ENCODE measurements around the gene TPPP3. TPM values are rescaled to one million over a fixed set of nuclear protein-coding genes. Genes with fewer than 3 reads are reported as not detected.

The TPPP3 gene
- polyA plus RNA-seq, 3 donors, result 63.1 to 123 (median 78.6) TPM

- Histone ChIP-seq H3K27me3 (ENCODE audit: control insufficient read depth in 2 of 2, insufficient read depth in 2 of 2, low read length in 2 of 2) (peaks cover 1 to 25% of the 10 kb centered on the region in 2 donors), H4K20me1 (ENCODE audit: insufficient read depth, low read length) (peaks cover 6% of the 10 kb centered on the region), H3K36me3 (replicated peaks in 1 of 2; ENCODE audit: control insufficient read depth in 1 of 2, insufficient read depth in 2 of 2, low read length in 2 of 2) (no peaks in the 10 kb centered on the region), H2AFZ (ENCODE audit: insufficient read depth, low read depth, low read length, poor library complexity, severe bottlenecking) (no peak overlapping the region), H3K4me2 (replicated peaks; ENCODE audit: extremely low read depth, low read length, poor library complexity, severe bottlenecking) (no peak overlapping the region), H3K4me1 (ENCODE audit: control insufficient read depth in 1 of 2, insufficient read depth in 2 of 2, low read length in 2 of 2) (no peaks in the 10 kb centered on the region), H3K4me3 (replicated peaks in 1 of 3; ENCODE audit: low read depth in 2 of 3, low read length in 3 of 3) (no peak overlapping the region), H3K9ac (ENCODE audit: insufficient read depth, low read length, poor library complexity, severe bottlenecking) (no peak overlapping the region), H3K79me2 (ENCODE audit: insufficient read depth, low read length) (no peaks in the 10 kb centered on the region), H3K27ac (ENCODE audit: low read depth in 1 of 2, low read length in 2 of 2) (no peak overlapping the region), H3K9me3 (replicated peaks in 1 of 2; ENCODE audit: control insufficient read depth in 1 of 2, insufficient read depth in 1 of 2, low read length in 2 of 2) (no peaks in the 10 kb centered on the region)
- no peak for DNase-seq
- WGBS (ENCODE audit: insufficient coverage), result 82% methylated on average over 2 of the region's 9 CpGs
- H3K36me3 Mint-ChIP-seq, result peaks cover 0 to 4% of the 10 kb centered on the region in 2 donors
- H3K27ac Mint-ChIP-seq, result no peak overlapping the region
- intact Hi-C loops (cut with micrococcal nuclease), result no loop called here
- H3K4me1 Mint-ChIP-seq, result no peaks in the 10 kb centered on the region
- H3K27me3 Mint-ChIP-seq (ENCODE audit: low read depth in 3 of 3), result peaks cover 24 to 44% (median 29%) of the 10 kb centered on the region in 3 donors
- TF ChIP-seq CTCF (IDR thresholded peaks at IDR 0.05), result no peak
- peaks cover 0 to 5% (median 0%) of the 10 kb centered on the region in 7 donors for H3K9me3 Mint-ChIP-seq
- H3K4me3 Mint-ChIP-seq, result no peak overlapping the region
These were observed 30.4 kb upstream of the TPPP3 start for GRCh38 chr16:67423611-67424260.

GRCh38 chr16:67423015-67423414 lies 29.7 kb upstream of the TPPP3 start:
- intact Hi-C loops (cut with micrococcal nuclease), result no loop called here
- WGBS (ENCODE audit: insufficient coverage), result 100% methylated on average over 1 of the region's 5 CpGs
- TF ChIP-seq CTCF (IDR thresholded peaks at IDR 0.05), result no peak
- no peak overlapping the region for H3K27ac Mint-ChIP-seq
- no peaks in the 10 kb centered on the region for H4K20me1 ChIP-seq (ENCODE audit: insufficient read depth, low read length)
- no peak overlapping the region for H3K27ac ChIP-seq (ENCODE audit: low read depth in 1 of 2, low read length in 2 of 2)
- H3K9me3 Mint-ChIP-seq, result peaks cover 0 to 4% (median 0%) of the 10 kb centered on the region in 7 donors
- no peaks in the 10 kb centered on the region for H3K9me3 ChIP-seq (replicated peaks in 1 of 2; ENCODE audit: control insufficient read depth in 1 of 2, insufficient read depth in 1 of 2, low read length in 2 of 2)
- H3K4me1 Mint-ChIP-seq, result no peaks in the 10 kb centered on the region
- peaks cover 0 to 4% of the 10 kb centered on the region in 2 donors for H3K36me3 Mint-ChIP-seq
- H3K9ac ChIP-seq (ENCODE audit: insufficient read depth, low read length, poor library complexity, severe bottlenecking), result no peak overlapping the region
- H3K27me3 ChIP-seq (ENCODE audit: control insufficient read depth in 2 of 2, insufficient read depth in 2 of 2, low read length in 2 of 2), result peaks cover 0 to 18% of the 10 kb centered on the region in 2 donors
- no peaks in the 10 kb centered on the region for H3K79me2 ChIP-seq (ENCODE audit: insufficient read depth, low read length)
- H2AFZ ChIP-seq (ENCODE audit: insufficient read depth, low read depth, low read length, poor library complexity, severe bottlenecking), result no peak overlapping the region
- H3K4me3 Mint-ChIP-seq, result no peak overlapping the region
- H3K27me3 Mint-ChIP-seq (ENCODE audit: low read depth in 3 of 3), result peaks cover 21 to 41% (median 22%) of the 10 kb centered on the region in 3 donors
- no peaks in the 10 kb centered on the region for H3K36me3 ChIP-seq (replicated peaks in 1 of 2; ENCODE audit: control insufficient read depth in 1 of 2, insufficient read depth in 2 of 2, low read length in 2 of 2)
- no peak overlapping the region for H3K4me3 ChIP-seq (replicated peaks in 1 of 3; ENCODE audit: low read depth in 2 of 3, low read length in 3 of 3)
- no peak overlapping the region for H3K4me2 ChIP-seq (replicated peaks; ENCODE audit: extremely low read depth, low read length, poor library complexity, severe bottlenecking)
- no peak for DNase-seq
- H3K4me1 ChIP-seq (ENCODE audit: control insufficient read depth in 1 of 2, insufficient read depth in 2 of 2, low read length in 2 of 2), result no peaks in the 10 kb centered on the region
